Hepatocyte (in vitro differentiated cells): ENCODE measurements around the gene HOXA6.

Source experiments
- EZH2 ChIP-seq: fragments of 200-600 bp; sonication (generic); IDR thresholded peaks from 2 replicates; pipeline ENCODE4 v1.6.1; 2016; ENCODE audit warnings: antibody characterized with exemption, mild to moderate bottlenecking, borderline replicate concordance
- TF ChIP-seq, protein P1 (sequence below): fragments of 200-600 bp; sonication (generic); IDR thresholded peaks from 2 replicates; pipeline ENCODE4 v1.5.1; 2016; ENCODE audit warnings: antibody characterized with exemption, mild to moderate bottlenecking; ENCODE audit not compliant: poor library complexity

DNA sequence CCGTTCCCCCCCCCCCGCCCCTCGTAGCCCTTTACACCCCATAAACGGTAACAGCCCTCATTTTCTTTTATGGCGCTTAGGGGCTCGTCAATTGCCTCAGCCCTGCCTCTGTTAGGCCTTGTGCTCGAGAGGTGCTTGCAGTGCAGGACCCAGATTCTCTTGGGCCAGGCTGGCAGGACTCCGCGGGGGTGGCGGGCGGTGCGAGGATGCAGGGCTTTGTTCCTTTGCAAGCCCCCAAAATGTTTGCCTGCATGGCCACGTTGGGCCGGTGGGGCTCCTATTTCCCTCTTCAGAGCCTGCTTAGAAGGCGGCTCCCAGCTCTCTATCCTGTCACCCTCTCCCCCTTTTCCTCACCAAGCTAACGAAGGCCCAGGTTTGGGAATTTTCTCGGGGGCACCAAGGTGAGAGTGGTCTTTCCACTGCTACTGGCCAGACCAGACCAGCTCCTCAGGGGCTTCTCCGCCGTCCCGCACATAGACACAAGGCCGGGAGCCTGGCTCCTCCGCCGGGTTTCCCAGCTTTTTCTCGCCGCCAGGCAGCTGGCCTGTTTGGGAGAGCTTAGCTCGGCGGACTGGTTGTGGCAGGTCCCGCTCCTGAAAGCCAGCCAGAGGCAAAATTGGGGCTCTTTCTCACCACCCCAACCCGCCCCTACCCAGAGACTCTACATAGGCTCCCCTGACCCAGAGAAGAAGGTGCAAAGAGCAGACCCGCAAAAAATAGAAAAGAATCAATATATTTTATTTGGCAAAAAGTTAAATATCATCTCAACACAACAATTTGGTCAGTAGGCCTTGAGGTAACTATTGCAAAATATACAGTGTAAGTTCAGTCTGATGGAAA lies 14.4 kb upstream of the HOXA6 start:
- TF ChIP-seq, protein P1, sequence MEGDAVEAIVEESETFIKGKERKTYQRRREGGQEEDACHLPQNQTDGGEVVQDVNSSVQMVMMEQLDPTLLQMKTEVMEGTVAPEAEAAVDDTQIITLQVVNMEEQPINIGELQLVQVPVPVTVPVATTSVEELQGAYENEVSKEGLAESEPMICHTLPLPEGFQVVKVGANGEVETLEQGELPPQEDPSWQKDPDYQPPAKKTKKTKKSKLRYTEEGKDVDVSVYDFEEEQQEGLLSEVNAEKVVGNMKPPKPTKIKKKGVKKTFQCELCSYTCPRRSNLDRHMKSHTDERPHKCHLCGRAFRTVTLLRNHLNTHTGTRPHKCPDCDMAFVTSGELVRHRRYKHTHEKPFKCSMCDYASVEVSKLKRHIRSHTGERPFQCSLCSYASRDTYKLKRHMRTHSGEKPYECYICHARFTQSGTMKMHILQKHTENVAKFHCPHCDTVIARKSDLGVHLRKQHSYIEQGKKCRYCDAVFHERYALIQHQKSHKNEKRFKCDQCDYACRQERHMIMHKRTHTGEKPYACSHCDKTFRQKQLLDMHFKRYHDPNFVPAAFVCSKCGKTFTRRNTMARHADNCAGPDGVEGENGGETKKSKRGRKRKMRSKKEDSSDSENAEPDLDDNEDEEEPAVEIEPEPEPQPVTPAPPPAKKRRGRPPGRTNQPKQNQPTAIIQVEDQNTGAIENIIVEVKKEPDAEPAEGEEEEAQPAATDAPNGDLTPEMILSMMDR = no peak
- TF ChIP-seq EZH2 = no peak
